Activated T-cell treated with anti-CD3 and anti-CD28 coated beads for 1 hour (primary cell): ENCODE results near the gene CHST5.
"Not testable (repeated sequence)": the region's sequence is repeated elsewhere in the genome, so short reads cannot be mapped to it uniquely, and the experiment has no call there.

Source experiments
- DNase-seq: peaks from one replicate; pipeline ENCODE4 v3.0.0-alpha.2; 2020; ENCODE audit warnings: low read depth

The CHST5 gene

GRCh38 chr16:75550211-75550662 is 14.3 kb upstream of the CHST5 start:
- no peak for DNase-seq

GRCh38 chr16:75548456-75548855 is 12.5 kb upstream of the CHST5 start:
- DNase-seq, result not testable (repeated sequence)

- DNase-seq, result no peak
These were observed 10.4 kb upstream of the CHST5 start for GRCh38 chr16:75546293-75546692.

GRCh38 chr16:75545879-75546278 is 10.0 kb upstream of the CHST5 start:
- DNase-seq, result not testable (repeated sequence)

GRCh38 chr16:75542462-75542861 is 6.6 kb upstream of the CHST5 start:
- not testable (repeated sequence) for DNase-seq

- DNase-seq, result no peak
These were observed 5.3 kb upstream of the CHST5 start for GRCh38 chr16:75541236-75541635.

GRCh38 chr16:75538882-75539565 is 3.1 kb upstream of the CHST5 start:
- DNase-seq, result not testable (repeated sequence)

- no peak for DNase-seq
These were observed 1.9 kb upstream of the CHST5 start for GRCh38 chr16:75537776-75538175.

GRCh38 chr16:75535211-75535843 is 581 bp downstream of the CHST5 start:
- DNase-seq, result no peak

- DNase-seq, result no peak
These were observed 1.2 kb downstream of the CHST5 start for GRCh38 chr16:75534560-75535205.

GRCh38 chr16:75532791-75533190 is 3.1 kb downstream of the CHST5 start:
- no peak for DNase-seq

- DNase-seq, result no peak
These were observed 3.7 kb downstream of the CHST5 start for GRCh38 chr16:75532142-75532765.

- DNase-seq, result no peak
These were observed 5.9 kb downstream of the CHST5 start for GRCh38 chr16:75529959-75530358.

GRCh38 chr16:75529056-75529905 is 6.6 kb downstream of the CHST5 start:
- DNase-seq, result no peak

GRCh38 chr16:75527825-75528299 is 8.0 kb downstream of the CHST5 start:
- no peak for DNase-seq

- DNase-seq, result no peak
These were observed 9.7 kb downstream of the CHST5 start for GRCh38 chr16:75526032-75526790.

- DNase-seq, result no peak
These were observed 16.7 kb downstream of the CHST5 start for GRCh38 chr16:75519175-75519574.

GRCh38 chr16:75516189-75516966 is 19.5 kb downstream of the CHST5 start:
- DNase-seq, result peak; percentile 7

- DNase-seq, result no peak
These were observed 21.6 kb downstream of the CHST5 start for GRCh38 chr16:75514296-75514695.

- no peak for DNase-seq
These were observed 29.3 kb downstream of the CHST5 start for GRCh38 chr16:75506574-75506973.
